ENCODE data around the gene LTBP1. TPM values are rescaled to one million over a fixed set of nuclear protein-coding genes. Genes with fewer than 3 reads are reported as not detected.

Gene LTBP1
- polyA plus RNA-seq, 2 of the 4 experiments (the other 2 are of a cell fraction) = 23.8 to 30.4 TPM

DNA sequence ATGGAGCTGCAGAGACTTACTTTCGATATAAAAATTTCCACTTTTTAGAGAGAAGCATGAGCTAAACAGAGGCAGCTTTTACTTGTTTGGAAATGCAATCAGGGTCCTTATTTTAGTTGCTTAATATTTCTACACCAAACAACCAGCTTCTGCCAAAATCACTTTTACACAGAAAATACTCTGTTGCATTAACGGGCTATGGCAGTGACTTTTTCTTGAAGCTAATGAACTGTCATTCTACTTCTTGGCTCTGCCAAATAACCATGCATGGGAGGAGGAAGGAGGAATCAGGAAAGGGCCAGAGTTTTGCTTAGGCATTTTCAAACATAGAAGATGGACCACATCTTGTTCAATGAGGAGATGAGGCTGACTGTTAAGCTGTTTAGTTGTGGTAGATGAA, 23.6 kb upstream of the LTBP1 start:
- CTCF ChIA-PET = interaction anchor here (1.2 kb wide), 1 partner anchor 11 kb away, joined by 5 read pairs; no protein-coding TSS in a partner anchor
- TF ChIP-seq, protein P1, sequence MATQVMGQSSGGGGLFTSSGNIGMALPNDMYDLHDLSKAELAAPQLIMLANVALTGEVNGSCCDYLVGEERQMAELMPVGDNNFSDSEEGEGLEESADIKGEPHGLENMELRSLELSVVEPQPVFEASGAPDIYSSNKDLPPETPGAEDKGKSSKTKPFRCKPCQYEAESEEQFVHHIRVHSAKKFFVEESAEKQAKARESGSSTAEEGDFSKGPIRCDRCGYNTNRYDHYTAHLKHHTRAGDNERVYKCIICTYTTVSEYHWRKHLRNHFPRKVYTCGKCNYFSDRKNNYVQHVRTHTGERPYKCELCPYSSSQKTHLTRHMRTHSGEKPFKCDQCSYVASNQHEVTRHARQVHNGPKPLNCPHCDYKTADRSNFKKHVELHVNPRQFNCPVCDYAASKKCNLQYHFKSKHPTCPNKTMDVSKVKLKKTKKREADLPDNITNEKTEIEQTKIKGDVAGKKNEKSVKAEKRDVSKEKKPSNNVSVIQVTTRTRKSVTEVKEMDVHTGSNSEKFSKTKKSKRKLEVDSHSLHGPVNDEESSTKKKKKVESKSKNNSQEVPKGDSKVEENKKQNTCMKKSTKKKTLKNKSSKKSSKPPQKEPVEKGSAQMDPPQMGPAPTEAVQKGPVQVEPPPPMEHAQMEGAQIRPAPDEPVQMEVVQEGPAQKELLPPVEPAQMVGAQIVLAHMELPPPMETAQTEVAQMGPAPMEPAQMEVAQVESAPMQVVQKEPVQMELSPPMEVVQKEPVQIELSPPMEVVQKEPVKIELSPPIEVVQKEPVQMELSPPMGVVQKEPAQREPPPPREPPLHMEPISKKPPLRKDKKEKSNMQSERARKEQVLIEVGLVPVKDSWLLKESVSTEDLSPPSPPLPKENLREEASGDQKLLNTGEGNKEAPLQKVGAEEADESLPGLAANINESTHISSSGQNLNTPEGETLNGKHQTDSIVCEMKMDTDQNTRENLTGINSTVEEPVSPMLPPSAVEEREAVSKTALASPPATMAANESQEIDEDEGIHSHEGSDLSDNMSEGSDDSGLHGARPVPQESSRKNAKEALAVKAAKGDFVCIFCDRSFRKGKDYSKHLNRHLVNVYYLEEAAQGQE (IDR thresholded peaks at IDR 0.05) = no peak
- TF ChIP-seq HEYL (CRISPR knock-in tag; IDR thresholded peaks at IDR 0.05) (no peak), RAD21 (conservative IDR thresholded peaks at IDR 0.05 in 1 of 2, IDR thresholded peaks at IDR 0.05 in 1 of 2) (no peak), EP300 (IDR thresholded peaks at IDR 0.05) (no peak), RCOR1 (IDR thresholded peaks at IDR 0.05; ENCODE audit: low read depth, low read length) (no peak), ZSCAN20 (CRISPR knock-in tag; IDR thresholded peaks at IDR 0.05) (no peak), KDM5A (IDR thresholded peaks at IDR 0.05) (no peak), TP53 (CRISPR knock-in tag; IDR thresholded peaks at IDR 0.05) (no peak), MYC (IDR thresholded peaks at IDR 0.05; ENCODE audit: borderline replicate concordance, low read length) (no peak), CEBPB (IDR thresholded peaks at IDR 0.05) (no peak), BHLHE40 (IDR thresholded peaks at IDR 0.05; ENCODE audit: low read depth, low read length) (no peak), CHD4 (IDR thresholded peaks at IDR 0.05; ENCODE audit: borderline replicate concordance) (no peak), FOSB (CRISPR knock-in tag; IDR thresholded peaks at IDR 0.05) (no peak), NR3C1 (IDR thresholded peaks at IDR 0.05) (no peak), KDM1A (IDR thresholded peaks at IDR 0.05; ENCODE audit: low read depth) (no peak)
- TF ChIP-seq, protein P2, sequence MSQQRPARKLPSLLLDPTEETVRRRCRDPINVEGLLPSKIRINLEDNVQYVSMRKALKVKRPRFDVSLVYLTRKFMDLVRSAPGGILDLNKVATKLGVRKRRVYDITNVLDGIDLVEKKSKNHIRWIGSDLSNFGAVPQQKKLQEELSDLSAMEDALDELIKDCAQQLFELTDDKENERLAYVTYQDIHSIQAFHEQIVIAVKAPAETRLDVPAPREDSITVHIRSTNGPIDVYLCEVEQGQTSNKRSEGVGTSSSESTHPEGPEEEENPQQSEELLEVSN (IDR thresholded peaks at IDR 0.05; ENCODE audit: borderline replicate concordance, low read depth) = no peak
- TF ChIP-seq, protein P3, sequence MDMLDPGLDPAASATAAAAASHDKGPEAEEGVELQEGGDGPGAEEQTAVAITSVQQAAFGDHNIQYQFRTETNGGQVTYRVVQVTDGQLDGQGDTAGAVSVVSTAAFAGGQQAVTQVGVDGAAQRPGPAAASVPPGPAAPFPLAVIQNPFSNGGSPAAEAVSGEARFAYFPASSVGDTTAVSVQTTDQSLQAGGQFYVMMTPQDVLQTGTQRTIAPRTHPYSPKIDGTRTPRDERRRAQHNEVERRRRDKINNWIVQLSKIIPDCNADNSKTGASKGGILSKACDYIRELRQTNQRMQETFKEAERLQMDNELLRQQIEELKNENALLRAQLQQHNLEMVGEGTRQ (IDR thresholded peaks at IDR 0.05) = no peak
- Histone ChIP-seq H3K27ac (no peak overlapping the region), H3K9me3 (peaks cover 4% of the 10 kb centered on the region; the same call in 1 of the 3 replicates), H3K4me1 (no peaks in the 10 kb centered on the region), H3K4me3 (no peak overlapping the region), H3K4me2 (no peak overlapping the region)
- FAIRE-seq = no peak
- POLR2A ChIA-PET = no interaction called here
- DNase-seq (ENCODE audit: low read depth in 1 of 2, low spot score in 1 of 2) = no peak
- WGBS (ENCODE audit: missing lambda C conversion rate) = 70% methylated on average over 2 of the region's 2 CpGs
- no peak for ATAC-seq

DNA sequence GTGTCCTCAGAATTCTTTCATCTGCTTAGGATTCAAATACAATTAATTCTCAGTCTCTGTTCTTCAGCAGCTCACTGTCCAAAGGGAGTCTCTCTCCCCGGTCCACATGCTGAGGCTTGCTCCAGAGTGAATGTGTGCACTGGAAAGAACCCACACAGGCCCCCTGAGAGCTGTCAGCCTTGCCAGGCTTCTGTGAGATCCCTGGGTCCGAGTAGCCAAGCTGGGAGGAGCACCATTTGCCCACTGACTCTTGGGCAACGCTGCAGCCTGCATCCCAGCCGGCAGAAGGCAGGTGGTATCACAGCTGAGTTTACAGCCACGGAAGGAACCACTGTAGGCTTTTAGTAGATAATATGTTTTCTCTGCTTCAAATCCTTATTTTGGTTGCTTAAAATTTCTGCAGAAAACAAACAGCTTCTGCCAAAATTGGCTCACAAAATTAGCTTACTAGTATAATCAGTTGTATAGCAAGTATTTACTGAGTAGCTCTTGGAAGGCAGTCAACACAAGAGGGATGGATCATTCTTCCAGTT, 21.4 kb upstream of the LTBP1 start:
- CTCF ChIA-PET = interaction anchor here (1.5 kb wide), 1 partner anchor 24 kb away, joined by 4 read pairs; no protein-coding TSS in a partner anchor
- 55% methylated on average over 5 of the region's 5 CpGs for WGBS (ENCODE audit: missing lambda C conversion rate)
- Histone ChIP-seq H3K4me2 (no peak overlapping the region), H3K27ac (no peak overlapping the region), H3K4me1 (no peaks in the 10 kb centered on the region), H3K4me3 (no peak overlapping the region), H3K9me3 (peaks cover 4% of the 10 kb centered on the region; the same call in 1 of the 3 replicates)
- TF ChIP-seq RNF2 (IDR thresholded peaks at IDR 0.05; ENCODE audit: borderline replicate concordance, low read depth) (no peak), NR3C1 (IDR thresholded peaks at IDR 0.05) (no peak), SMC3 (IDR thresholded peaks at IDR 0.05) (no peak), PHF8 (IDR thresholded peaks at IDR 0.05; ENCODE audit: borderline replicate concordance, low read depth) (no peak), CBX2 (IDR thresholded peaks at IDR 0.05; ENCODE audit: borderline replicate concordance, low read depth) (no peak)
- no peak for ATAC-seq
- no peak for FAIRE-seq
- POLR2A ChIA-PET = interaction anchor here (1.0 kb wide), 1 partner anchor 108 kb away, joined by 4 read pairs; no protein-coding TSS in a partner anchor
- no peak for DNase-seq (ENCODE audit: low read depth in 1 of 2, low spot score in 1 of 2)
